Effector CD4-positive, alpha-beta T cell (primary cell): ENCODE measurements around the gene YARS1.

ENCODE experiments used
- DNase-seq: peaks from one replicate; pipeline ENCODE4 v3.0.0-alpha.2; 2020

The YARS1 gene

DNA sequence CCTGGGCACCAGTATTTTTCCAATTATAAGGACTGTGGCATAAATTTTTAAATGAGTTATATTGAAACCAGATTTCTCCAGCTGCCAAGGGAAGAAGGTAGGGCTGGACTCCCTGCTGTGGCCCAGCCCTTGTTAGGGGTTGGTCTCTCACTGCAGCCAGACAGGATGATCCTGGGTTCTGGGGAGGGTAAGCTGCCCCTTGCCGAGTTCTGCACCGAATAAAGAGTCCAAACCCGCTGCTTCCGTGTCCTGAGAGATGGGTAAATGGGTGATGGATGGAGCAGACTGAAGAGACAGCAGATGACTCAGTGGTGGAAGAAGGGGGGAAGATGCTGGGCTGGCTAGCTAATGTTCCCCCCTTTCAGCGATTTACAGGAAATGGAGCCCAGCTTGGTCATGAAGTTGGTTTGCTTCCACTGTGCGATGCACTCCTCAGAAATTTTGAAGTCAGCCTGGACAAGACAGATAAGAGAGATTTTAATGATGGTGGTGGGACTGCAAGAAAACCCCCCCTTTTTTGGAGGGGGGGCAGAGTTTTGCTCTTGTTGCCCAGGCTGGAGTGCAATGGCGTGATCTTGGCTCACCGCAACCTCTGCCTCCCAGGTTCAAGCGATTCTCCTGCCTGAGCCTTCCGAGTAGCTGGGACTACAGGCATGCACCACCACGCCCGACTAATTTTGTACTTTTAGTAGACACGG lies 41.4 kb downstream of the YARS1 start:
- no peak for DNase-seq

- no peak for DNase-seq
Observed at GRCh38 chr1:32774950-32775634, 42.1 kb downstream of the YARS1 start.

- DNase-seq = no peak
Observed at GRCh38 chr1:32774464-32774808, 42.7 kb downstream of the YARS1 start.

DNA sequence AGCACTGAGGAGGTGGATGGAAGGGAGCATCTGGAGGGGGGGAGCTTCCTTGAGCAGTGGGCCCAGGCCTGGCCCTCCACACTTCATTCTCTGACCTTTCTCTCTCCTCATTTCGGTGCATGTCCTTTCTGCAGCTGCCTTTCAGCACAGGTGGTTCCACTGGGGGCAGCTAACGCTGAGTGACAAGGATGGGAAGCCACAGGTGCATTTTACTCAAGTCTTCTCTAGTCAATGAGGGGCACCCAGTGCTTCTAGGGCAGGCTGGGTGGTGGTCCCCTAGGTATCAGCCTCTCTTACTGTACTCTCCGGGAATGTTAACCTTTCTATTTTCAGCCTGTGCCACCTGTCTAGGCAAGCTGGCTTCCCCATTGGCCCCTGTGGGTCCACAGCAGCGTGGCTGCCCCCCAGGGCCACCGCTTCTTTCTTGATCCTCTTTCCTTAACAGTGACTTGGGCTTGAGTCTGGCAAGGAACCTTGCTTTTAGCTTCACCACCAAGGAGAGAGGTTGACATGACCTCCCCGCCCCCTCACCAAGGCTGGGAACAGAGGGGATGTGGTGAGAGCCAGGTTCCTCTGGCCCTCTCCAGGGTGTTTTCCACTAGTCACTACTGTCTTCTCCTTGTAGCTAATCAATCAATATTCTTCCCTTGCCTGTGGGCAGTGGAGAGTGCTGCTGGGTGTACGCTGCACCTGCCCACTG lies 43.2 kb downstream of the YARS1 start:
- DNase-seq = no peak

GRCh38 chr1:32773018-32773763 lies 44.0 kb downstream of the YARS1 start:
- DNase-seq = peak; percentile 62

GRCh38 chr1:32772281-32773017 lies 44.7 kb downstream of the YARS1 start:
- DNase-seq = no peak

DNA sequence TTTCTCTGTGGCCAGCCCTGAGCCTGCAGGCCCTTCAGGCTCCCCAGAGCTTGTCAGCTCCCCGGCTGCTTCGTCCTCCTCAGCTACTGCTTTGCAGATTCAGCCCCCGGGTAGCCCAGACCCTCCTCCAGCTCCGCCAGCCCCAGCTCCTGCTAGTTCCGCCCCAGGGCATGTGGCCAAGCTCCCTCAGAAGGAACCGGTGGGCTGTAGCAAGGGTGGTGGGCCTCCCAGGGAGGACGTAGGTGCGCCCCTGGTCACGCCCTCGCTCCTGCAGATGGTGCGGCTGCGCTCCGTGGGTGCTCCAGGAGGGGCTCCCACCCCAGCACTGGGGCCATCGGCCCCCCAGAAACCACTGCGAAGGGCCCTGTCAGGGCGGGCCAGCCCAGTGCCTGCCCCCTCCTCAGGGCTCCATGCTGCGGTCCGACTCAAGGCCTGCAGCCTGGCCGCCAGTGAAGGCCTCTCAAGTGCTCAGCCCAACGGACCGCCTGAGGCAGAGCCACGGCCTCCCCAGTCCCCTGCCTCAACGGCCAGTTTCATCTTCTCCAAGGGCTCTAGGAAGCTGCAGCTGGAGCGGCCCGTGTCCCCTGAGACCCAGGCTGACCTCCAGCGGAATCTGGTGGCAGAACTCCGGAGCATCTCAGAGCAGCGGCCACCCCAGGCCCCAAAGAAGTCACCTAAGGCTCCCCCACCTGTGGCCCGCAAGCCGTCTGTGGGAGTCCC lies 45.4 kb downstream of the YARS1 start:
- DNase-seq = no peak

DNA sequence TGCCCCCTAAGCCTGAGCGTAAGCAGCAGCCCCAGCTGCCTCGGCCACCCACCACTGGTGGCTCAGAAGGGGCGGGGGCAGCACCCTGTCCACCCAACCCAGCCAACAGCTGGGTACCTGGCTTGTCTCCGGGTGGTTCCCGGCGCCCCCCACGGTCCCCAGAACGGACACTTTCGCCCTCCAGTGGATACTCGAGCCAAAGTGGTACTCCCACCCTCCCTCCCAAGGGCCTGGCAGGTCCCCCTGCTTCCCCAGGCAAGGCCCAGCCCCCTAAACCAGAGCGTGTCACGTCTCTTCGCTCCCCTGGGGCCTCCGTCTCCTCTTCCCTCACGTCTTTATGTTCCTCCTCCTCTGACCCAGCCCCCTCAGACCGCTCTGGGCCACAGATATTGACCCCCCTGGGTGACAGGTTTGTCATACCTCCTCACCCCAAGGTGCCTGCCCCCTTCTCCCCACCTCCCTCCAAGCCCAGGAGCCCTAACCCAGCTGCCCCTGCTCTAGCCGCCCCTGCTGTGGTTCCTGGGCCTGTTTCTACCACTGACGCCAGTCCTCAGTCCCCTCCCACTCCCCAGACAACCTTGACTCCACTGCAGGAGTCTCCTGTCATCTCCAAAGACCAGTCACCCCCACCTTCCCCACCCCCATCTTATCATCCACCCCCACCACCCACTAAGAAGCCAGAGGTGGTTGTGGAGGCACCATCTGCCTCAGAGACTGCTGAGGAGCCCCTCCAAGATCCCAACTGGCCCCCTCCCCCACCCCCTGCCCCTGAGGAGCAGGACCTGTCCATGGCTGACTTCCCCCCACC lies 46.2 kb downstream of the YARS1 start:
- no peak for DNase-seq

DNA sequence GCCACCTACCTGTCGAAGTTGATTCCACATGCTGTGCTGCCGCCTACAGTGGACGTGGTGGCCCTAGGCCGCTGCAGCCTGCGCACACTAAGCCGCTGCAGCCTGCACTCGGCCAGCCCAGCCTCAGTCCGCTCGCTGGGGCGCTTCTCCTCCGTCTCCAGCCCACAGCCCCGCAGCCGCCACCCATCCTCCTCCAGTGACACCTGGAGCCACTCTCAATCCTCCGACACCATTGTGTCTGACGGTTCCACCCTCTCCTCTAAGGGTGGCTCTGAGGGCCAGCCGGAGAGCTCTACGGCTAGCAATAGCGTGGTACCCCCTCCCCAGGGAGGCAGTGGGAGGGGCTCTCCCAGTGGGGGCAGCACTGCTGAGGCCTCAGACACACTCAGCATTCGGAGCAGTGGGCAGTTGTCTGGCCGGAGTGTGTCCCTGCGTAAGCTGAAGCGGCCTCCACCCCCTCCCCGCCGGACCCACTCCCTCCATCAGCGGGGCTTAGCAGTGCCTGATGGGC lies 46.9 kb downstream of the YARS1 start:
- DNase-seq = no peak

DNA sequence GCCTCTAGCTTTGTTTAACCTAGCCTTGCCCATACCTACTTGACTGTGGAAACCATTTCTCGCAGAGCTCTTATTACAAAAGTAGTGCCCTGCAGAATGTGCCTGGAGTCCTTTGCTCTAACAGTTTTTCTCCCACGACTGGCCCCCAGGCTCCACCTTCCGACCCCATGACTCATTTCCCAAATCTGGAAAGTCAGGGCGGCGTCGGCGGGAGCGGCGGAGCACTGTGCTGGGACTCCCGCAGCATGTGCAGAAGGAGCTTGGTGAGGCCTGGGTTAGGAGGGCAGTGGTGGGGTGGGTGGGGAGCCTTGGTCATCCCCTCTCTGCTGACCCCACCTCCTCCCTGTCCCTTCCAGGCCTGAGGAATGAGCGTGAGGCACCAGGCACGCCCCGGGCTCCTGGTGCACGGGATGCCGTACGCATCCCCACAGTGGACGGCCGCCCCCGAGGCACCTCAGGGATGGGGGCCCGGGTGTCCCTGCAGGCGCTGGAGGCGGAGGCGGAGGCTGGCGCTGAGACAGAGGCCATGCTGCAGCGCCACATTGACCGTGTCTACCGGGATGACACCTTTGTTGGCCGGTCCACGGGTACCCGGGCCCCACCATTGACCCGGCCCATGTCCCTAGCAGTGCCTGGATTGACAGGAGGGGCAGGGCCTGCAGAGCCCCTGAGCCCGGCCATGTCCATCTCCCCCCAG lies 47.5 kb downstream of the YARS1 start:
- no peak for DNase-seq

- DNase-seq = no peak
Observed at GRCh38 chr1:32768110-32768850, 48.9 kb downstream of the YARS1 start.

- no peak for DNase-seq
Observed at GRCh38 chr1:32767641-32768040, 49.5 kb downstream of the YARS1 start.

DNA sequence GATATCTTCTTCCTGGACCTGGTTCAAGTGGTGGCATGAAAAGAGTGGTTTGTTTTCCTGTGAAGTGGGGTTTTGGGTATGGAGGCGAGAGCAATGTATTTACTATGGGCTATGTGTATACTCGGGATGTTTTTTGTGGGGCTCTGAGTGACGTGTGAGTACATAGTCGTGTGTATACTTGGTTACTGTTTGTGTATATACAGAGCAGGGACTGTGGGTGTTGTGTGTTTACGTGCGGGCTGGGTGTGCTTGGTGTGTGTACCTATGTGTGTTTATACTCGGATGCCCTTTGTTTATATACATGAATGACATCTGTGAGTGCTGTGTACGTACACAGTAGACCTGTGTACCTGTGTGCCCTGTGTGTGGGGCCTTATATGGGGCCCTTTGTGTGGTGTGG lies 50.0 kb downstream of the YARS1 start:
- no peak for DNase-seq

DNA sequence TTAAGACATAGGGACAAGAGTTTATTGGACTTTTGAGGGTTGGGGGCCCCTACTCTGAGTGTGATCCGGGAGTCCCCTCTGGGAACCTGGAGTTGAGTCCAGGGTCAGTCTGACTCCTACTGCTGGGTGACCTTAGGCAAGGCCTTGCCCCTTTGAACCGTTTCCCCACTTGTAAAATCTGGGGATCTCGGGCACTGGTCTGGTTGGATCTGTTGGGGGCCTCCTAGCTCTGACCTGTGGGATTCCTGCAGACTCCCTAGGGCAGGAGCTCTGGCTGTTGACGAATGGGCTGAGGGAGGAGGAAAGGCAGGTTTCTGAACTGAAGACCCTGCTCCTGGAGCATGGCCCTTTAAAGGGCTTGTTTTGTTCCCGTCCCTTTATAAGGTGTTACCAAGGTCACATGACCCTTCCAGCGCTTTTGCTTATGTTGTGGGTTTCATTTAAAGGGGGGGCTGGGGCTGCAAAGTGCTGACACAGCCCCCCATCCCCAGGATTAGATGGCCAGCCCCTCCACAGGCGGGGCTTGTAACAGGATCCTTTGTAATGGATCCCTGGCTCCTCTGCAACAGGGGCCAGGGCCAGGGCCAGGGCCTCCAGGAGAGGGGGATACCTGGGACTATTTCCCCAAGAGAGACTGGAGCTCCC lies 50.7 kb downstream of the YARS1 start:
- DNase-seq = no peak

DNA sequence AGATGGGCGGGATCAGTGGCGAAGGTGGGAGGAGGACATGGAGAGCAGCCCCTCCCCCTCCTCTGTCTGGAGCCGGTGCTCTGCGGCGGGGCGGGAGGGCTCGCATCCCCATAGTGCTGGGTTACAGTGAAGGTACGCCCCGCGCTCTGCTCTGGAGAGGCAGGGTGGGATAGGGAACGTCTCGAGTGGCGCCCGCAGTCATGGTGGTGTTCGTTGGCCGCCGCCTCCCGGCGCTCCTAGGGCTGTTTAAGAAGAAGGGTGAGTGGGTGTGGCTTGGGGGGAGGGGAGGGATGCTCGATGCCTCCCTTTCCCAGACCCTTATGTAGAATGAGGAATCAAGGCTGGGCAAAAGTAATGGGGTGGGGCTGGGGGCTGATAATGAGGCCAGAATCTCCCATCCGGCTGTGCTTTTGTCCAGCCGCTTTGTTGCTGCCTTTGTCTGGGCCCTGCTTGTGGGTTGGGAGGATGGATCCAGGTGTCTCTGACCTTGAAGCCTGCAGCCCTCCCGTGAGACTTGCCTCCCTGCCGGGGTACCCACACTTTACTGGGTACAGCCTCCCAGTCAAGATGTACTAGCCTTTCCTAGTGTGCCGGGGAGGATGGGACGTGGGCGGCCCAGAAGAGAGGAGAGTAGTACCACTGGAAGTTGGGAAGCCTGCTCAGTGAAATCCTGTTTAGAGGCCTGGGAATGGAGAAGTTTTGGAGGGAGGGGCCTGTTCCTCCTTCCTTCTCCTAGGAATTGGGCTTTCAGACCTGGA lies 51.4 kb downstream of the YARS1 start:
- DNase-seq = no peak

DNA sequence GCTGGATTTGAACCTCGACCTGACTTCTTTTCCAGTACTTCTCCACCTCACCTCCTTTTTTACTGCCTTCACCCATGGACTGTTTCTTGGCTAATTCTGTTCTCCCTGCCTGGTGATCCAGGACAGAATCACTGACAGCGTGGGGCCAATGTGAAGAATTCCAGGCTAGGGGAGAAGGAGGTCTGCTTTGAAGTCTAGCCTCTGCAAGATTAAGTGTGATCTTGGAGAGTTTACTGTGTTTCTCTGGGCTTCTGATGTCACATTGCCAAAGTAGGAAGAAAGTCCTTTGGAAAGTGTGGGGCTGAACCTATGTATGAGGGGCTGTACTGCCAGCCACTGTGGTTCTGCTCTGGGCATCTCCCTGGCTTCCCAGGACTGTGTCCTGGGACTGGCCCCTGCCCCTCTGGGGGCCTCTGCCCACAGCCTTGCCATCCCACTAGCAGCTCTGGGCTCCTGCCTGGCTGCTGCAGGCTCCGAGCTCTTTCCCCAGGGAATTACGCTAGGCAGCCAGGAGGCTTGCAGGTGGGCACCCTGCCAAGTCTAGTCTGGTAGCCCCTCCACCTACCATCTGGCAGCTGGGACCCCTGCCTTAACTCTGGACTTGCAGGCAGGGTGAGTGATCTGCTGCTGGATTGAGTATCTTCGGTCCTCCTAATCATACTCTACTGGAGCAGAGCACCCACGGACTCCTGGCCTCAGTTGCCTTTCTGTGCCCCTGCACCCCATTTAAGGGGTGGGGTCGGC lies 52.2 kb downstream of the YARS1 start:
- no peak for DNase-seq

GRCh38 chr1:32763221-32763620 lies 53.9 kb downstream of the YARS1 start:
- DNase-seq = no peak
